Measurements from ENCODE around the gene GOT1. TPM values are rescaled to one million over a fixed set of nuclear protein-coding genes. Genes with fewer than 3 reads are reported as not detected.
A peak's percentile ranks its signal among the peaks of the same experiment; 100 is the strongest.

GOT1 gene
- total RNA-seq, 1 donor from 2014 or later = 21.6 TPM

DNA sequence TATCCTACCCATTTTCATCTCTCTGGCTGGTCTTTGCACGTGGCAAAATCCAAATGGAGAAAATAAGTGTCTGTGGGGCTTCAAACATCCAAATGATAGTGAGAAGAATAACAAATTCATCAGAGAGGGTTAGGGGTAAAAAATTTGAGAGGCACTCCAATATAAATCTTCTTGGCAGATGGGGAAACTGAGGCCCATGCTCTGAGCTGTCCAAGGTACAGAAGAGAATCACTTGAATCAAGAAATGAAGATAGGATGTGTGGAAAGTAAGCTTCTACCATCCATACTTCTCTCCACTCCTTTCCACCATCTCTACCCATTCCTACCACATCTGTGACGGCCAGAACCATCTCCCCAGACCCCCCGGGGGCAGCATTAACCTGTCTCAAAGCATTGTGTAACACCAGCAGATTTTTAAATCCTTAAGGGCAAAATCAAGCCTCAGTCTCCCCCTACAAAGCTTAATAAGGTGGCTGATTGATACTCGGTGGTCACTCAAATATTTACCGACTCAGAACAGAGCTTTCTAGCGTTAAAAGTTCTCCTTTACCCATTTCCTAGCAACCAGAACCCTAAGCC is 818 bp downstream of the GOT1 start:
- DNase-seq (ENCODE audit: low spot score in 2 of 2, unreplicated experiment in 2 of 2) = no peak
- Mint-ChIP-seq H3K36me3 (no peaks in the 10 kb centered on the region), H3K27me3 (ENCODE audit: low read depth) (no peaks in the 10 kb centered on the region), H3K4me1 (peaks cover 18% of the 10 kb centered on the region), H3K4me3 (peak overlapping the region; percentile 97), H3K27ac (peak overlapping the region; percentile 84), H3K9me3 (no peaks in the 10 kb centered on the region)
- TF ChIP-seq, protein P1, sequence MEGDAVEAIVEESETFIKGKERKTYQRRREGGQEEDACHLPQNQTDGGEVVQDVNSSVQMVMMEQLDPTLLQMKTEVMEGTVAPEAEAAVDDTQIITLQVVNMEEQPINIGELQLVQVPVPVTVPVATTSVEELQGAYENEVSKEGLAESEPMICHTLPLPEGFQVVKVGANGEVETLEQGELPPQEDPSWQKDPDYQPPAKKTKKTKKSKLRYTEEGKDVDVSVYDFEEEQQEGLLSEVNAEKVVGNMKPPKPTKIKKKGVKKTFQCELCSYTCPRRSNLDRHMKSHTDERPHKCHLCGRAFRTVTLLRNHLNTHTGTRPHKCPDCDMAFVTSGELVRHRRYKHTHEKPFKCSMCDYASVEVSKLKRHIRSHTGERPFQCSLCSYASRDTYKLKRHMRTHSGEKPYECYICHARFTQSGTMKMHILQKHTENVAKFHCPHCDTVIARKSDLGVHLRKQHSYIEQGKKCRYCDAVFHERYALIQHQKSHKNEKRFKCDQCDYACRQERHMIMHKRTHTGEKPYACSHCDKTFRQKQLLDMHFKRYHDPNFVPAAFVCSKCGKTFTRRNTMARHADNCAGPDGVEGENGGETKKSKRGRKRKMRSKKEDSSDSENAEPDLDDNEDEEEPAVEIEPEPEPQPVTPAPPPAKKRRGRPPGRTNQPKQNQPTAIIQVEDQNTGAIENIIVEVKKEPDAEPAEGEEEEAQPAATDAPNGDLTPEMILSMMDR (IDR thresholded peaks at IDR 0.05; ENCODE audit: unreplicated experiment) = no peak

DNA sequence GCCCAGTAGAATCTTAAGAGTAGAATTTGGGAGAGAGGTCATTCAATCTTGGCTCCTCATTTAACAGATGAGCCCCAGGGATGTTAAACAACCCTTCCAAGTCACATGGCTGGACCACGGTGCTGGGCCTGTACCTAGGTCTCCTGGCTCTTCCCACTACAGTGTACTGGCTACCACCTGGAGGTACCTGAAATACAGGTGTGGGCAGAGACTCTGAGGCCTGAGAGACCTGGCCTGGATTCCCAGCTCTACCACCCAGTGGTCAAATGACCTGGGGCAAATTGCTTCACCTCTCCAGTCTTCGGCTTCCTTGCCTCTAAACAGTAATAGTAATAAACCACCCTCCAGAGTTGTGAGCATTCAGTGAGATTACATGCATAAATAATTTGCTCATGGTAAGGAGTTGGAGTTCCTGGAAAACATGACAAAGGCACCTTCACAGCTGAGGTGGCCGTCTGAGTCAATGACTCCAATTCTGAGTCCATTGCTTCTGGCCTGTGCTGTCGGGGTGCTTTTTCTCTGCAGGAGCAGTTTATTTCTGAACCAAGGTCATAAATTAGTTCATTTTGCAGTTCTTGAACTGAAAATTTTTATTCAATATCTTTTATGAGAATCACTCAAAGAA is 2.7 kb downstream of the GOT1 start:
- H3K4me3 Mint-ChIP-seq = no peak overlapping the region
- H3K36me3 Mint-ChIP-seq = no peaks in the 10 kb centered on the region
- H3K27me3 Mint-ChIP-seq (ENCODE audit: low read depth) = no peaks in the 10 kb centered on the region

DNA sequence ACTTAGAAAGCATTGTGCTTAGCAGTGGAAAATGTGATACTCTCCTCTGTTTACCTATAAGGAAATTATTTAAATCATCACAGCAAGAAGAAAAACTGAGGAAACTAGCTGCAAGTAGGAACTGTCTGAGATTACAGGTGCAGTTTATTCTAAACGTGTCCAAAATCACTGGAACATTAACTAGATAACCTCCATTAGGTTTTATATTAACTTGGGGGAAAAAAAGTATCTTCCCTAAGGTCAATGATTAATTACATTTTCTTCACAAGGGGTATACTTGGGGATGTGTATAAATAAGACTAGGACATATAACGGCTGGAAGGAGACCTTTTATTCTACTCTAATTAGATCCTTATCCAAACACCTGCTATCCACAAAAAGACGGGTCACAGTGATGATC is 3.7 kb downstream of the GOT1 start:
- H3K36me3 Mint-ChIP-seq = no peaks in the 10 kb centered on the region
- no peaks in the 10 kb centered on the region for H3K9me3 Mint-ChIP-seq
- no peaks in the 10 kb centered on the region for H3K27me3 Mint-ChIP-seq (ENCODE audit: low read depth)
- DNase-seq (ENCODE audit: low spot score in 2 of 2, unreplicated experiment in 2 of 2) = no peak
- peaks cover 15% of the 10 kb centered on the region for H3K4me1 Mint-ChIP-seq
- no peak overlapping the region for H3K27ac Mint-ChIP-seq
- TF ChIP-seq, protein P1 (IDR thresholded peaks at IDR 0.05; ENCODE audit: unreplicated experiment) = no peak
- no peak overlapping the region for H3K4me3 Mint-ChIP-seq

More for the DNA sequence above, 2.7 kb downstream of the GOT1 start:
- Mint-ChIP-seq H3K27ac (no peak overlapping the region), H3K9me3 (no peaks in the 10 kb centered on the region), H3K4me1 (peaks cover 18% of the 10 kb centered on the region)
- no peak for DNase-seq (ENCODE audit: low spot score in 2 of 2, unreplicated experiment in 2 of 2)
- TF ChIP-seq, protein P1 (IDR thresholded peaks at IDR 0.05; ENCODE audit: unreplicated experiment) = no peak

DNA sequence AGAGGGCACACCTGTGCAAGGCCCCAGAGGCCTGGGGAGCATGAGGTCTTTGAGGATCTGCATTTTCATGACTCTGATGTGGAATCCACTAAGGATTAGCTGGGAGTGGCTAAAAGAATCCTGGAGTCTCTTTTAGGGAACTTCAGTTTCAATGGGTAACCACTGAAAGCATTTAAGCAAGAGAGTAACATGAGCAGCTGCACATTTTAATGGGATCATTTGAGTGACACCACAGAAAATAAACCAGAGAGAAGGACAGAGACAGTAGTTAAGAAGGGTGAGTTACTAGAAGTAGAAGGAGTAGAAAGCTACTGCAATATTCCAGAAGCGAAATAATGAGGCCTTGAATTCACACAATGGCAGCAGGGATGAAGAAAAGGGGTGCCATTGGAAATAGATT is 5.2 kb downstream of the GOT1 start:
- peaks cover 10% of the 10 kb centered on the region for H3K4me1 Mint-ChIP-seq
- no peak overlapping the region for H3K4me3 Mint-ChIP-seq
- H3K36me3 Mint-ChIP-seq = no peaks in the 10 kb centered on the region
- H3K27me3 Mint-ChIP-seq (ENCODE audit: low read depth) = no peaks in the 10 kb centered on the region
- TF ChIP-seq, protein P1 (IDR thresholded peaks at IDR 0.05; ENCODE audit: unreplicated experiment) = no peak
- H3K27ac Mint-ChIP-seq = no peak overlapping the region
- no peak for DNase-seq (ENCODE audit: low spot score in 2 of 2, unreplicated experiment in 2 of 2)
- H3K9me3 Mint-ChIP-seq = no peaks in the 10 kb centered on the region

DNA sequence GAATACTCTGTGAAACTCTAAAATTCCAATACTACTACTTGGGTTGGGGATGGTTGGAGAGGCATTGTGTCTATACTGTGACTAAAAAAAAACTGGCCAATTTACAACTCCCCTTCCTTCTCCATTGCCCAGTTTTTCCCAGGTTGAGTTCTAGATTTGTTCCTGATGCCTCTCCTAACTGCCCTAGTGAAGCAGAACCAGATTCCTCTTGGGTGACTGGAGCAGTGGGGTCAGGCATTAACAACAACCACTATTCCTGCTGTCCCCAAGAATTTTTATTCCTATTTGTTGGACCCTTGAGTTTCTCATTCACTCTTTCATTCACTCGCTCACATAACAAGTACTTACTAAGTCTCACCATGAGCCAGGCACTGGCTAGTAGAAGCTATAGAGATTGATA is 5.8 kb downstream of the GOT1 start:
- TF ChIP-seq, protein P1 (IDR thresholded peaks at IDR 0.05; ENCODE audit: unreplicated experiment) = no peak
- Mint-ChIP-seq H3K4me3 (no peak overlapping the region), H3K4me1 (peaks cover 6% of the 10 kb centered on the region), H3K9me3 (no peaks in the 10 kb centered on the region), H3K27me3 (ENCODE audit: low read depth) (no peaks in the 10 kb centered on the region), H3K27ac (no peak overlapping the region), H3K36me3 (no peaks in the 10 kb centered on the region)
- DNase-seq (ENCODE audit: low spot score in 2 of 2, unreplicated experiment in 2 of 2) = no peak

All from mesothelial cell of epicardium (in vitro differentiated cells).